Progenitor cell of endocrine pancreas (in vitro differentiated cells): ENCODE data around the gene PON3. TPM values are rescaled to one million over a fixed set of nuclear protein-coding genes. Genes with fewer than 3 reads are reported as not detected.

ENCODE experiments used
- DNase-seq: peaks from one replicate; pipeline ENCODE4 v3.0.0; 2021; ENCODE audit warnings: low spot score; ENCODE audit not compliant: unreplicated experiment
- H3K27ac Mint-ChIP-seq: 2 replicates; pipeline ENCODE4 v1.8.0; 2021; ENCODE audit warnings: mild to moderate bottlenecking, moderate library complexity, mixed read lengths
- H3K27me3 Mint-ChIP-seq: 2 replicates; pipeline ENCODE4 v1.8.0; 2021; ENCODE audit warnings: mixed read lengths
- H3K36me3 Mint-ChIP-seq: 2 replicates; pipeline ENCODE4 v1.8.0; 2022; ENCODE audit warnings: mixed read lengths; ENCODE audit not compliant: insufficient read depth
- H3K4me1 Mint-ChIP-seq: 2 replicates; pipeline ENCODE4 v1.8.0; 2021; ENCODE audit warnings: low read depth, mixed read lengths
- H3K4me3 Mint-ChIP-seq: 2 replicates; pipeline ENCODE4 v1.8.0; 2021; ENCODE audit warnings: low read depth, mild to moderate bottlenecking, moderate library complexity, mixed read lengths
- H3K9me3 Mint-ChIP-seq: 2 replicates; pipeline ENCODE4 v1.8.0; 2021; ENCODE audit warnings: low read depth, mixed read lengths
- total RNA-seq: library from RNA; stranded (reverse); gene quantifications from 2 replicates; pipeline ENCODE4 v1.2.1, GENCODE V29; 2021
- TF ChIP-seq, protein P1 (sequence below): fragments of 200-600 bp; sonication (generic); IDR thresholded peaks from one replicate; pipeline ENCODE4 v1.5.0; 2021; ENCODE audit warnings: antibody characterized with exemption, mild to moderate bottlenecking; ENCODE audit not compliant: unreplicated experiment

The PON3 gene
- total RNA-seq, 1 donor from 2014 or later: 0.14 TPM

DNA sequence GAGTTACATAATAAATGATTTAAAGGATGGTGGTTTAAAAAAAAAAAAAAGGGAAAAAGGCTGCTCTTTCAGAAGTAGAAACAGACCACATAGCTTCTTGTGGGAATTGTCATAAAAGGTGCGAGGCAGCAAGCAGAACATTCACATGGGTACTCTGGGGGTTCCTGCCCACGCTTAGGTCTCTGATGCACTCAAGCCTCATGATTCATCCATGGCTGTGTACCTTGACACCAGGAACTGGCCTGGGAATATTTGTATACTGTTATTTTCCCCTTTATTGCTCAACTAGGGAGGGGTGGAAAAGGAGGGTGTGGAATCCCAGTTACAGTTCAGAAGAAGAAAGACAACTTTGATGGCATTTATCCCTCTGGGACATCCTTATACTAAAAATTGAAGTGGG is 34.7 kb upstream of the PON3 start:
- Mint-ChIP-seq H3K27ac (no peak overlapping the region), H3K4me3 (no peak overlapping the region)
- TF ChIP-seq, protein P1, sequence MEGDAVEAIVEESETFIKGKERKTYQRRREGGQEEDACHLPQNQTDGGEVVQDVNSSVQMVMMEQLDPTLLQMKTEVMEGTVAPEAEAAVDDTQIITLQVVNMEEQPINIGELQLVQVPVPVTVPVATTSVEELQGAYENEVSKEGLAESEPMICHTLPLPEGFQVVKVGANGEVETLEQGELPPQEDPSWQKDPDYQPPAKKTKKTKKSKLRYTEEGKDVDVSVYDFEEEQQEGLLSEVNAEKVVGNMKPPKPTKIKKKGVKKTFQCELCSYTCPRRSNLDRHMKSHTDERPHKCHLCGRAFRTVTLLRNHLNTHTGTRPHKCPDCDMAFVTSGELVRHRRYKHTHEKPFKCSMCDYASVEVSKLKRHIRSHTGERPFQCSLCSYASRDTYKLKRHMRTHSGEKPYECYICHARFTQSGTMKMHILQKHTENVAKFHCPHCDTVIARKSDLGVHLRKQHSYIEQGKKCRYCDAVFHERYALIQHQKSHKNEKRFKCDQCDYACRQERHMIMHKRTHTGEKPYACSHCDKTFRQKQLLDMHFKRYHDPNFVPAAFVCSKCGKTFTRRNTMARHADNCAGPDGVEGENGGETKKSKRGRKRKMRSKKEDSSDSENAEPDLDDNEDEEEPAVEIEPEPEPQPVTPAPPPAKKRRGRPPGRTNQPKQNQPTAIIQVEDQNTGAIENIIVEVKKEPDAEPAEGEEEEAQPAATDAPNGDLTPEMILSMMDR: no peak

DNA sequence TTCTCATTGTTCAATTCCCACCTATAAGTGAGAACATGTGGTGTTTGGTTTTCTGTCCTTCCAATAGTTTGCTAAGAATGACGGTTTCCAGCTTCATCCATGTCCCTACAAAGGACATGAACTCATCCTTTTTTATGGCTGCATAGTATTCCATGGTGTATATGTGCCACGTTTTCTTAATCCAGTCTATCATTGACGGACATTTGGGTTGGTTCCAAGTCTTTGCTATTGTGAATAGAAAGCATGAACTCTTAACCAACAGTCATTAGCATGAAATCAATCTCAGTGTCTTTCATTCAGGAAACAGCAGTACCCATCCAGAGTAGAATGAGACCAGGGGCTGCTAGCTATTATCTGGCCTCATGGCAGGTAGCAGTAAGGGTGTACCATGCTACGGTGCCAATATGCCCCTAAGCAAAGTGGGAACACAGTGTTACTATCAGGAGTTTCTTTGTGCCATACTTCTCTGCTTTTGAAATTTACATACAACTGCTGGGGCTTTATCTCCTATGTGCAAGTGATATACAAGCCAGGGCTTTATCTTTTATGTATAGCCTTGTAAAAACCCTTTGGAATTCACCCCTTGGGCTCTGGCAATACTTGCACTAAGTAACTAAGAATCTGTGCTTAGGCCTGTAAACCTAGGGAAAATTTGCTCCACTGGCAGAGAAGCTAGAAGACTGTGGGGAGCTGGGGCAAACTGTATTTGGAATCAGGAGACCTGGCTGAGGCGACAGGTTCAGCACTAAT is 33.2 kb upstream of the PON3 start:
- TF ChIP-seq, protein P1: no peak
- H3K9me3 Mint-ChIP-seq: no peaks in the 10 kb centered on the region
- H3K4me1 Mint-ChIP-seq: peaks cover 25% of the 10 kb centered on the region
- H3K36me3 Mint-ChIP-seq: peaks cover 22% of the 10 kb centered on the region
- H3K27me3 Mint-ChIP-seq: no peaks in the 10 kb centered on the region
- no peak overlapping the region for H3K27ac Mint-ChIP-seq
- DNase-seq: no peak
- H3K4me3 Mint-ChIP-seq: no peak overlapping the region

More for the DNA sequence above, 34.7 kb upstream of the PON3 start:
- H3K4me1 Mint-ChIP-seq: peaks cover 31% of the 10 kb centered on the region
- H3K36me3 Mint-ChIP-seq: peaks cover 18% of the 10 kb centered on the region
- no peaks in the 10 kb centered on the region for H3K27me3 Mint-ChIP-seq
- H3K9me3 Mint-ChIP-seq: no peaks in the 10 kb centered on the region
- no peak for DNase-seq

DNA sequence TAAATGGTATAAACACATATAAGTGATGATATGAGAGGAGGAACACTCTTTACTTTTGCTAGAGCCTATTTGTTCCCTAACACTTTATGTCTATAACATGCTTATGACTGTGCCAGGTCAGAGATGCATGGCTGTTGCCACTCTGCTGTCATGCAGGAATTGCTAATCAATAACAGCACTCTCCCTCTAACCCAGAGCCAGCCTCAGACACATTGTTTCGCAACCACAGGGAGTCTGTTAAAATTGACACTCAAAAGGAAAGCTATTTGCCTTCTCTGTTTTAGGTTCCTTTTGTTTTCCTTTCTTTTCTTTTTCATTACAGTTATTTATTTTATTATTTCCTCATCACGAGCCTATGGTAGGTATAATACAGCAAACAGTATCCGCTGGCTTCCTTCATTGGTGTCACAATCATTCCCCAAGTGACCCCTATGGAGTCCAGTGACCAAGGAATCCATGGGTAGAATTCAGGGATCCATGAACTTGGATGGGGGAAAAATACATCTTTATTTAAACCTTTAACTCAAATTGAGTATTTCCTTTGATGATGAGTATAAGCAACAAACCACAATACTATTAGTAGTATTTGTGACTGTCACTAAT is 31.8 kb upstream of the PON3 start:
- H3K36me3 Mint-ChIP-seq: peaks cover 29% of the 10 kb centered on the region
- no peaks in the 10 kb centered on the region for H3K9me3 Mint-ChIP-seq
- TF ChIP-seq, protein P1: no peak
- H3K27ac Mint-ChIP-seq: no peak overlapping the region
- H3K4me1 Mint-ChIP-seq: peaks cover 18% of the 10 kb centered on the region
- H3K27me3 Mint-ChIP-seq: no peaks in the 10 kb centered on the region
- H3K4me3 Mint-ChIP-seq: no peak overlapping the region
- DNase-seq: no peak

DNA sequence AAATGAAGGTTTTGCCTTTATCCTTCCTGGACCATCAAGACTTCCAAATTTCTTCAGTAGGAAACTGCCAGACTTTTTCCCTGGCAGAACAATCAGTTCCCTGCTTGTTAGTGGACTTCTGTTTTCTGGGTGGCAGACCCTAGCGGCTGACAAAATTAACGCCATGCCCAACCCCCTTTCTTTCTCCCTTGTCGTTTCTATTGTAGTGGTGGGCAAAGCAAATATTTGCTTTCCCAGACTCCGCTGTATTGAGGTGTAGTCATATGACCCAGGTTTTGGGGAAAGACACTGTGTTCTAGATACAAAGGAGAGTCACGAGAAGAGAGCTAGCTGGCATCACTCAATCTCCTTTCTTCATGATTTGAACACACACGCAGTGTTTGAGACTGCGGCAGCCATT is 31.0 kb upstream of the PON3 start:
- TF ChIP-seq, protein P1: peak; percentile 36

DNA sequence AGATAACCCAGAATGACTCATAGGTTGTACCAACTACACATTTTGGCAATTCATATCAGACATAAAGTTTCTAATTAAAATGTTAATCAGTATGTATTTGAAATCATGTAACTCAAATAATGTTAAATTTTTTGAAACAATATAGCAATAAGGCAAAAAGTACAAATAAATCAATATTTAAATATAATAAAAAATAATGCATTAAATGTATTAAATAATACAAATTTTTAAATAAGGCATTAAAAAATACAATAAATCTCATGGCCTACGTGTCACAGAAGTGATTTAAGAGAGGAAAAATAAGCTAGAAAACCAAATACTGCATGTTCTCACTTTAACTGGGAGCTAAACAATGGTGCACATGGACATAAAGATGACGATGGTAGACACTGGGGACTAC is 29.5 kb upstream of the PON3 start:
- Mint-ChIP-seq H3K27me3 (no peaks in the 10 kb centered on the region), H3K4me1 (peaks cover 37% of the 10 kb centered on the region), H3K4me3 (no peak overlapping the region), H3K9me3 (no peaks in the 10 kb centered on the region), H3K36me3 (peaks cover 25% of the 10 kb centered on the region), H3K27ac (no peak overlapping the region)
- TF ChIP-seq, protein P1: no peak
- no peak for DNase-seq

More for the DNA sequence above, 31.0 kb upstream of the PON3 start:
- Mint-ChIP-seq H3K27ac (peak overlapping the region; percentile 76), H3K9me3 (no peaks in the 10 kb centered on the region), H3K4me1 (peaks cover 24% of the 10 kb centered on the region), H3K36me3 (peaks cover 24% of the 10 kb centered on the region), H3K27me3 (no peaks in the 10 kb centered on the region), H3K4me3 (peak overlapping the region; percentile 1)
- no peak for DNase-seq
